ENCODE data around the gene STX17.

Gene STX17

GRCh38 chr9:99999797-100000196 lies 93.3 kb downstream of the STX17 start:
- ATAC-seq: no peak
- TF ChIP-seq ZFP30 (CRISPR knock-in tag; IDR thresholded peaks at IDR 0.05) (no peak), BACH2 (CRISPR knock-in tag; IDR thresholded peaks at IDR 0.05; ENCODE audit: borderline replicate concordance) (no peak), CSRNP3 (CRISPR knock-in tag; IDR thresholded peaks at IDR 0.05) (no peak), CSDC2 (CRISPR knock-in tag; IDR thresholded peaks at IDR 0.05) (no peak), ESRRG (CRISPR knock-in tag; IDR thresholded peaks at IDR 0.05) (no peak), TOX (CRISPR knock-in tag; IDR thresholded peaks at IDR 0.05; ENCODE audit: borderline replicate concordance) (no peak), TCF4 (CRISPR knock-in tag; IDR thresholded peaks at IDR 0.05; ENCODE audit: borderline replicate concordance) (no peak), ZNF565 (CRISPR knock-in tag; conservative IDR thresholded peaks at IDR 0.05; ENCODE audit: low read depth) (no peak), ZNF8 (CRISPR knock-in tag; IDR thresholded peaks at IDR 0.05) (no peak), ARNTL (CRISPR knock-in tag; IDR thresholded peaks at IDR 0.05; ENCODE audit: borderline replicate concordance, low read depth) (no peak)
- TF ChIP-seq, protein P1, sequence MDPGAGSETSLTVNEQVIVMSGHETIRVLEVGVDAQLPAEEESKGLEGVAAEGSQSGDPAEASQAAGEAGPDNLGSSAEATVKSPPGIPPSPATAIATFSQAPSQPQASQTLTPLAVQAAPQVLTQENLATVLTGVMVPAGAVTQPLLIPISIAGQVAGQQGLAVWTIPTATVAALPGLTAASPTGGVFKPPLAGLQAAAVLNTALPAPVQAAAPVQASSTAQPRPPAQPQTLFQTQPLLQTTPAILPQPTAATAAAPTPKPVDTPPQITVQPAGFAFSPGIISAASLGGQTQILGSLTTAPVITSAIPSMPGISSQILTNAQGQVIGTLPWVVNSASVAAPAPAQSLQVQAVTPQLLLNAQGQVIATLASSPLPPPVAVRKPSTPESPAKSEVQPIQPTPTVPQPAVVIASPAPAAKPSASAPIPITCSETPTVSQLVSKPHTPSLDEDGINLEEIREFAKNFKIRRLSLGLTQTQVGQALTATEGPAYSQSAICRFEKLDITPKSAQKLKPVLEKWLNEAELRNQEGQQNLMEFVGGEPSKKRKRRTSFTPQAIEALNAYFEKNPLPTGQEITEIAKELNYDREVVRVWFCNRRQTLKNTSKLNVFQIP (CRISPR knock-in tag; IDR thresholded peaks at IDR 0.05; ENCODE audit: borderline replicate concordance, low read depth): no peak
- TF ChIP-seq, protein P2, sequence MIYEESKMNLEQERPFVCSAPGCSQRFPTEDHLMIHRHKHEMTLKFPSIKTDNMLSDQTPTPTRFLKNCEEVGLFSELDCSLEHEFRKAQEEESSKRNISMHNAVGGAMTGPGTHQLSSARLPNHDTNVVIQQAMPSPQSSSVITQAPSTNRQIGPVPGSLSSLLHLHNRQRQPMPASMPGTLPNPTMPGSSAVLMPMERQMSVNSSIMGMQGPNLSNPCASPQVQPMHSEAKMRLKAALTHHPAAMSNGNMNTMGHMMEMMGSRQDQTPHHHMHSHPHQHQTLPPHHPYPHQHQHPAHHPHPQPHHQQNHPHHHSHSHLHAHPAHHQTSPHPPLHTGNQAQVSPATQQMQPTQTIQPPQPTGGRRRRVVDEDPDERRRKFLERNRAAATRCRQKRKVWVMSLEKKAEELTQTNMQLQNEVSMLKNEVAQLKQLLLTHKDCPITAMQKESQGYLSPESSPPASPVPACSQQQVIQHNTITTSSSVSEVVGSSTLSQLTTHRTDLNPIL (CRISPR knock-in tag; IDR thresholded peaks at IDR 0.05; ENCODE audit: low read depth): no peak

DNA sequence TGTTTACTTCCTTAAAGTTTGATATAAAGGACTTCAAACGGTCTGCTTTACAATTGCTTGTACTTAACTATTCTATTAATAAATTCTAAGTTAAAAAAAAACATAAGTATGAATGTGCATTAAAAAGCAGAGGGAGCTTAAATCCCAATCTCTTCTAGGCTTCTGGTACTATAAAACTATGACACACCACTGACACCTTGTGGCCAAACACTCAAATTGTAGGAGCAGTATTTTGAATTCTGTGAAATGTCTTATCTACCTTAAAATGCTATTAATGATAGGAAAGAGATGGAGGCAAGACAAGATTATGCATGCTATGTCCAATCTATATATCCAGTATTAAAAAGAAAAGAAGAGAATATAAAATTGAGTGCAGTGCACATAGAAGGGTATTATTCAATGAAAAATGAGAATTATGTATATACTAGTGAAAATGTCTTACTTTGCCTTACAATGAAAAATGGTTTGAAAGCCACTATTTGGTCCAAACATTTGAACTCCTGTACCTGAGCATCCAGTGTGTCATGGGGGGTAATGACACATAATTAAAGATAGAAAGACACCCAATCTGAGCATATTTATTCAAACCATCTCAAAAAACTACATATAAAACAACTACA lies 104.7 kb downstream of the STX17 start:
- ATAC-seq: no peak
- TF ChIP-seq OSR1 (CRISPR knock-in tag; IDR thresholded peaks at IDR 0.05) (no peak), TCF4 (CRISPR knock-in tag; IDR thresholded peaks at IDR 0.05; ENCODE audit: borderline replicate concordance) (no peak), RARB (CRISPR knock-in tag; IDR thresholded peaks at IDR 0.05) (no peak), ZFP30 (CRISPR knock-in tag; IDR thresholded peaks at IDR 0.05) (no peak), CSDC2 (CRISPR knock-in tag; IDR thresholded peaks at IDR 0.05) (no peak), BACH2 (CRISPR knock-in tag; IDR thresholded peaks at IDR 0.05; ENCODE audit: borderline replicate concordance) (no peak), PATZ1 (CRISPR knock-in tag; IDR thresholded peaks at IDR 0.05; ENCODE audit: borderline replicate concordance) (no peak), ZNF8 (CRISPR knock-in tag; IDR thresholded peaks at IDR 0.05) (no peak), ZNF565 (CRISPR knock-in tag; conservative IDR thresholded peaks at IDR 0.05; ENCODE audit: low read depth) (no peak), ZFP3 (CRISPR knock-in tag; IDR thresholded peaks at IDR 0.05) (no peak), GLIS3 (CRISPR knock-in tag; IDR thresholded peaks at IDR 0.05) (no peak), ESRRG (CRISPR knock-in tag; IDR thresholded peaks at IDR 0.05) (no peak), PPARA (CRISPR knock-in tag; IDR thresholded peaks at IDR 0.05; ENCODE audit: borderline replicate concordance) (no peak), SNAI2 (CRISPR knock-in tag; IDR thresholded peaks at IDR 0.05) (no peak), CSRNP3 (CRISPR knock-in tag; IDR thresholded peaks at IDR 0.05) (no peak), ARNTL (CRISPR knock-in tag; IDR thresholded peaks at IDR 0.05; ENCODE audit: borderline replicate concordance, low read depth) (no peak), ISL1 (CRISPR knock-in tag; IDR thresholded peaks at IDR 0.05) (no peak), TOX (CRISPR knock-in tag; IDR thresholded peaks at IDR 0.05; ENCODE audit: borderline replicate concordance) (no peak)
- TF ChIP-seq, protein P2 (CRISPR knock-in tag; IDR thresholded peaks at IDR 0.05; ENCODE audit: low read depth): no peak

Data from SK-N-SH treated with all-trans-retinoic acid at 6 μM for 48 hours (cell line).